IPS-NIHi11 (cell line): ENCODE results near the gene SLC6A9.

Experiments used
- DNase-seq: peaks from one replicate; pipeline ENCODE4 v3.0.0; 2012; ENCODE audit warnings: mixed read lengths, low spot score

SLC6A9 gene

DNA sequence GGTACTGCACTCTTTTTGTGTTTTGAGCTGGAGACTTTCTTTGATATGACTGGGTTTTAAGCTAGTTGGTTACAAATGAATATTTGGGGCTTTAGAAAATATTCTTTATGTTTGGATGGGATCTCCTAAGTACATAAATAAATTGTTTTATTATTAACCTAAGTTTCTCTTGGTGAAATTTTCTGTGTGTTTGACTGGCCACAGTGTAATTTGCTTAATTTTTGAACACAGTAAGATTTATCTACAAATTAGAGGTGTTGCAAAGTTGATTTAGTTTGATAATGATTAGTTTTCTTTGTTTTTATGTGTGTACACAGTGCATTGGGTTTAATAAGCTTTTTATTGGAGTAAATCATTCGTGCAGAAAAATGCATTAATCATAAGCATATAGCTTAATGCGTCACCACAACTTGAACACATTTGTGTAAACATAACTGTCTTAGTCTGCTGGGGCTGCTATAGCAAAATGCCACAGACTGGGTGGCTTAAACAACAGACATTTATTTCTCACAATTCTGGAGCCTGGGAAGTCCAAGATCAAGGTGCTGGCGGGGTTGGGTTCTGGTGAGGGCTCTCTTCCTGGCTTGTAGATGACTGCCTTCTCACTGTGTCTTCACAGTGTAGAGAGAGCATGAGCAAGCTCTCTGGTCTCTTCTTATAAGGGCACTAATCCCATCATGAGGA lies 17.4 kb upstream of the SLC6A9 start:
- no peak for DNase-seq

DNA sequence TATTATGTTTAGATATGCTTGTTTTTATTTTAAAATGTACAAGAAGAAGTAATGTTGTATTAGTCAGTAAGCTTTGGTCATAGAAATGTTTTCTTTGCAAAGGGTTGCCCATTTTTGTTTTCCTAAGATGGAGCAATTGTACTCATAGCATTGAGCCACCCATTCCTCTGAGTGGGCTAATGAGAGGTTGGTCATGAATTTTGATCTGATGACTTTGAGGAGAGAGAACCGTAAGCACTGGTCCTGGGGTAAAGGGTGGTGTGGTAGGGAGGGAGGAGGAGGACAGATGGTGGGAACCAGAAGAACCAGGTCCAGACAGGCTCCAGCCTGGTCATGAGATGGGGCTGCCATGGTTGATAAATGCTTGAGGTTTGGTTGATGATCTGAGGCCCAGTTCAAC lies 15.9 kb upstream of the SLC6A9 start:
- no peak for DNase-seq

DNA sequence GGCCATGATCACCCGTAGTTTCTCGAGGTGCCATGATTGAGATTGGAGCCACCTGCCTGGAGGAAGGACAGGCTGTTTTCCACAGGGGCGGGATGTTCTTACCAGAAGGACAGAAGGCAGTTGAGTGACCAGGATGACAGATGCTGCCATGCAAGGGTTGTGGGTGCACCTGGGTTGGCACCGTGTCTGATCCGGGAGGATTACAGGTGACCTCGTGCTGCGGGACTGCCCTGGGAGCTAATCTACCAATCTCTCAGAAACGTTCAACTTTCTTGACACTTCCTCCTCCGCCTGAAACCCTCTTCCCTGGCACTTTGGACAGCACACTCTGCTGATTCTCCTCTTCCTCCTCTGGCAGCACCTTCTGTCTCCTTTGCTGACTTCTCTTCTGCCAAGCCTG lies 13.8 kb upstream of the SLC6A9 start:
- DNase-seq, result no peak

DNA sequence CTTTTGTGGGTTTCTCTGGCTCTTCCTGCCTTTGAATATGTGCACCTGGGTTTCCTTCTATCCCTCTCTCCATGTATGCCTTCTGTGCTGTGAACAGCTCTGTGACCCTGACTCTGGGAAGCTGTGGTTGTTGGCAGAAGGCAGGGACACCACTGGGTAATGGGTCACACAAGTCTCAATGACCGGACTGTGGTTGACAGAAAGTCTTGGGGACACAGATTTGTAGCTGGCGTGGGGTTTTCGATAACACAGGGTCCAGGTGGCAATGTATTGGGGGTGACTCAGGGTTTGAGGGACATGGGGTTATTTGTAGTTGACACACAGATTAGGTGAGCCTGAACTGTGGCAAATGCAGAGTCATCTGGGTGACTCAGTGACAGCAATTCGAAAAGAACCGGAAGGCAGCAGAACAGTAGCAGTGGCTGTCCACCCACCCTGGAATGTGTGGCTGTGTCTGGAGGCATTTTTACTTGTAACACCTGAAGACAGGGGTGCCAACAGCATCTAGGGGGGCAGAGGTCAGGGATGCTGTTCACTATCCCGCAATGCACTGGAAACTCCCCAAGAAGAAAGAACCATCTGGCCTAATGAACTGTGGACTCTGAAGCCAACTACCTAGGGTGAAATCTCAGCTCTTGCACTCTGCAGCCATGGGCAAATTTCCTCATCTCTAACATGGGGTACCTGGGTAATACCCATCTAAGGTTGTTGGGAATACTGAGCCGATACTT lies 13.0 kb upstream of the SLC6A9 start:
- no peak for DNase-seq

DNA sequence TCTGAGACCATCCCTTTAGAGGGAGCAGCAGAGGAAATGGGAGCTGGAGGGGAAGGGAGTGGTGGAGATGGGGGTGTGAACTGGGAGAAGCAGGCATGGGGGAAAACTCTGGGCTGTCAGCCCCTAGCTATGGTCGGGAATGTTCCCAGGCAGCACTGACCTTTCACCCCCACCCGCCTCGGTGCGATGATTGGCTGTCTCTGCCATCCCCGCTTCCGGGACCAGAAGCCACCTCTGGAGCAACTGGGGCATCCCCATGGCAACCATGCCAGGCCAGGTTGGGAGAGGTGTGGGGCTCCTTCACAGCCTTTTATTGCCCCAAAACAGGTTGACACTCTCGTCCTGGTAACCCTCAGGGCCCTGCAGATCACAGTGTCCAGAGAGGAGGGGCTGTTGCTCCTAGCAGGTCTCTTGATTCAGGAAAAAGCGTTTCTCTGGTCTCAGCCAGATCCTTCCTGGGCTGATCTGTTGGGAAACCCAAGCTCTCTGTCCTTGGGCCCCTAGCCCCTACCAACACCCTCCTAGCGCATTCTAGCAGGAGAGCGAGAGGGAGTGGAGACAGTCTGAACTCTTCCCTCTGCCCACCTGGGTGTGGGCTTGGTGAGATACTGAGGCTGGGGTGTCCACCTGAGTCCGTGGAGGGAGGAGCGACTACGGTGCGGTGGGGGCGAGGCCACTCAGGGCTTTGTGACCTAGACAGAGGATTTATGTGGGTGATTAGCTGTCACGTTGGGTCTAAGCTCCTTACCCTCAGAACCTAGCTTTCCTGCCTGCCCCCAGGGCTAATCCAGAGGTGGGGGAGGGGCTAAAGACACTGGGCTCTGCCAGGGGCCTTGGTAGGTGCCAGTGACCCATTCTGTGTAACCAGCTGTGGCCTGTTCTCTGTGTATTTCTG lies 12.2 kb upstream of the SLC6A9 start:
- DNase-seq, result no peak

DNA sequence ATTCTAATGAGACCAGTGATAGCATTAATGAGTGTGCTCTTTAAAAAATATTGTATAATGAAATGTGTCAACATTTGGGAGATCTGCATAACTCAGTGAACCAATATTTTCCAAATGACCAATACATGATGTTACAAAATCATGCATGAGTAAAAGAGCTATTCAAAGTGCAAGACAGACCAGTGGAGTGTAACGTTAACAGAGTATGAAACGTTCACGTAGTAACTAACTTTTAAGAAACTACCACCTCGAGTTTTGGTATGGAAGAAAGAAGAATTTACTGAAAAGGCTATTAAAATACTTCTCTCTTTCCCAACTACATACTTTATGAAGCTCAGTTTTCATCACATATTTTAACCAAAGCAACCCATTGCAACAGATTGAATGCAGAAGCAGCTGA lies 9.6 kb upstream of the SLC6A9 start:
- no peak for DNase-seq

DNA sequence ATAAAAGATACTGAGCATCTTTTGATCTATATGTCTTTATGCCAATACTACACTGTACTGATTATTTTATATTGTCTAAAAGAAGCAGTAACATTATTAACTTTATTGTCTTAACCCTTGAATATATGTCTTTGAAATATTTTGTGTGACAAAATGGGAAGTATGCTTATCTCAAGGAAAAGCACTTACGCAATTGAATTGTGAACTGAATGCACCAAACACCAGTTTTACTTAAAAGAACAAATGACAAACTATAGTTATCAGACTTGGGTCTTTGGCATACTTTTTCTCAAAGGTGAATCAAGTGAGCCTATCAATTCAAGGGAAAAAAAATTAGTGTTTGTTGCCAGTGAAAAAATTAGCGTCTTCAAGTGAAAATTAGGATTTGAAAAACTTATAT lies 9.2 kb upstream of the SLC6A9 start:
- DNase-seq, result no peak

DNA sequence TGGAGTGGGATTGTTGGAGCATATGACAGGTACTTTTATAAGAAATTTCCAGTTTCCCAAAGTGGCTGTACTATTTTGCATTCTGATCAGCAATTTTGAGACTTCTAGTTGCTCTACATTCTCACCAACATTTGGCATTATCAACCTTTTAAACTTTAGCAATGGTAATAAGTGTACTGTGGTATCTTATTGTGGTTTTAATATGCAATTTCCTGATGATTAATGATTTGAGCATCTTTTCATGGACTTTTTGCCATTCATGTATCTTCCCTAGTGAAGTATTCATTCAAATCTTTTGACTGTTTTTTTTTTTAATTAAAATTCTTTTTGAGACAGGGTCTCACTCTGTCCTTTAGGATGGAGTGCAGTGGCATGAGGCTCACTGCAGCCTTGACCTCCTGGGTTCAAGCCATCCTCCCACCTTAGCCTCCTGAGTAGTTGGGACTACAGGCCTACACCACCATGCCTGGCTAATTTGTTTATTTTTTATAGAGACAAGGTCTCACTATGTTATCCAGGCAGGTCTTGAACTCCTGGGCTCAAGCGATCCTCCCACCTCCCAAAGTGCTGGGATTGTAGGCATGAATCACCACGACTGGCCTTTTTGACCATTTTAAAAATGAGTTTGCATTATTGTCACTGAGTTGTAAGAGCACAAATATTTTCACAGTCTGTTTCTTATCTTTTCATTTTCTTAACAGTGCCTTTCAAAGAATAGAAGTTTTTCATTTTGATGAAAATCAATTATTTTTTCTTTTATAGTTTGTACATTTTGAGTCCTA lies 7.8 kb upstream of the SLC6A9 start:
- DNase-seq, result no peak

DNA sequence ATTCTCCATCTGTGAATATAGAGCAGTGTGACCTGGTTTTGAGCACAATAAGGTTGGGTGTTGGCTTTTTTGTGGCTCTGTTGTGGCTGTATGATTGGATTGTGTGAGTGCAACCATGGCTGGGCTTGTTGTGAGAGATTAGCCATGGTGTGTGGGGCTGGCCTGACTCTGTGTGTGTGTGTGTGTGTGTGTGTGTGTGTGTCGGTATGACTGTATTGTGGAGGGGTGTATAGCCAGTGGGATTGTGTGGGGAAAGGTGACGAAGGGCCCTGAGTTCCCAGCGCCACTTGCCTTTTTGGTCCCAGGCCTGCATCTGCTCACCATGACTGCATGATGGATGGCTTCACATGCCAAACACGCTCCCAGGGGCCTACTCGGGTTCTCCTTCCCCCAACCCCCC lies 5.9 kb upstream of the SLC6A9 start:
- DNase-seq, result no peak

DNA sequence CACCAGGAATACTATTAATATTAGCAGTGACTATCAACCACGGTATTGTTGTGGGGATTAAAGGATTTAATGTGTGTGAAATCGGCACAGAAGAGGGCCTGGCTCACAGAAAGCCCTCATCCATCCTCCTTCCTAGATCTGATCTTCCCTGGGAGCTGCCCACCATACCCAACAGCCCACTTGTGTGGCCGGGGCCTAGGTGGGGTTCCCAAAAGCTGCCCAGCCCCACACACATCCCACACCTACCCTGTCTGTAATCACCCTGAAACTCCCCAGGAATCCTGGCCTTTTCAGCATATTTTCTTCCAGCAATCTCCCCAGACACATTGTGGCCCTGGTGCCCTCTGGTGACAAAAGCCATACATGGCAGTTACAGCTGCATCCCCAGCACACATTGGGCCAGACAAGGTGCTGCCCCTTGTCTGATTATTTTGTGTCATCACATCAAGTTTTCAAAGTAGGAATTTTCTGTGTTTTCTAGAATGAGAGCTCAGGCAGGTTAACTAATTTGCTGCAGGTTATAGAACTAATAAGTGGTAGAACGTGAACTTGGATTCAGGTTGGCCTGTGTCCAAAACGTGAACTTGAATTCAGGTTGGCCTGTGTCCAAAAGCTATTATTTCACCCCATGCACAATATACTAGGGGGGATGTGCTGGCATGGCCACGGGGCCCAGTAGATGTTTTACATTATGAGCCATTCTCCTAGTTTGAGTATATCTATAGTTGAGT lies 5.3 kb upstream of the SLC6A9 start:
- DNase-seq, result peak; percentile 69

DNA sequence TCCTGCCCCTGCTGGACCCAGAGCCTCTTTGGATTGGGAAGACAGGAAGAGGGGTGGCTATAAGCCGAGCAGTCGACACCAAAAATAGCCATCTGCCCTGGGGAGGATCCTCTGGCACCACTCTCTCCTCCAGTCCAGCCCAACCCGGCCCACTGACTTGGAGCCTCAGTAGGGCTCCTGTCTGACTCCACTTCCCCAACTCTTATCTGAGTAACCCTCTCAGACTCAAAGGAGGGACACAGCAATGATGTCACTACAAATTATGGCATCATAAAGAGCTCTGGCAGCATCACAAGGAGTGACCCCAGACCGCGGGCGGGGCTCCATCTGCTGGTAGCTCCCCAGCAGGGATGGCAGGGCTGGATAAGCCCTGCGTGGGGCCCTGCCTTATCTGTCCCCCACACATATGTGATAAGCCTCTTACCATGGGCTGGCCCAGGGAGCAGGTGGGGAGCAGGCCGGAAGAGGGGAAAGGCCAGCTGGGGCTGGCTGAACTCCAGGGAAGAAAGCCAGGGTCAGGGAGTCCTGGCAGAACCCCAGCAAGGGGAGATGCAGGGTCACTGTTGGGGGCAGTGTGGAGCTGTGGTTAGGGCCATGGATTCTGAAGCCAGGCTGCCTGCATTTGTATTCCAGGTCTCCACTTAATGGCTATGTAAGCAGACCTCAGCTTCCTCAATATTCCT lies 4.6 kb upstream of the SLC6A9 start:
- DNase-seq, result no peak

DNA sequence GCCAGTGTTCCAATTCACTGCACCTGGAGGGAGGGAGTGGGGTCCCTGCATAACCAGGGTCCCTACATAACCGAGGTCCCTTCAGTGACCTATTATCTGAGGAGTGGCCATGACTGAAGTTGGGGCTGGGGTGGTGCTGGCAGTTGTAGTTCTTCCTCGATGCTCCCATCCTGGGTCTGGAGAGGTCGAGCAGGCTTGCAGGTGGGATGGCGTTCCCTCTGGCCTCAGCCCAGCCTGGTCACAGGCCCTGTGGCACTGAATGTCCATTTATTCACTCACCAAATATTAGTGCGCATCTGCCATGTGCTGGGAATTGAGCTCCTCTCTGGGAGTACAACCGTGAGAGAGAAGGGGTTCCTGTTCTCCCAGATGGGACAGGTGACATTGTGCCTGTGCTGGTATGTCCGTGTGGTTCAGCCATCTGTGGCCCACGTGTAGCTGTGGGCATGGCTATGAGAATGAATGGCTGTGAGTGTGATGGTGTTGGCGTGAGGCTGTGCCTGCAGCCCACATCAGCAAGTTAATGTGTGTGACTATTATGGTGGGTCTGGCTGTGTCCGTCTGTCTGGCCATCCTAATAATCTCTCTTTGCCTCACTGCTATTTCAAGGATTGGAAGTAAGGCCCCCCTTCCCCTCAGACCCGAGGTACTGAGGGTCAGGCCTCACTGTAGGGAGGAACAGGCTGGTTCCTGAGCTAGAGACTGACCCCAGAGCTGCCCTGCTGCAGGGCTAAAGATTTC lies 3.9 kb upstream of the SLC6A9 start:
- DNase-seq, result no peak

DNA sequence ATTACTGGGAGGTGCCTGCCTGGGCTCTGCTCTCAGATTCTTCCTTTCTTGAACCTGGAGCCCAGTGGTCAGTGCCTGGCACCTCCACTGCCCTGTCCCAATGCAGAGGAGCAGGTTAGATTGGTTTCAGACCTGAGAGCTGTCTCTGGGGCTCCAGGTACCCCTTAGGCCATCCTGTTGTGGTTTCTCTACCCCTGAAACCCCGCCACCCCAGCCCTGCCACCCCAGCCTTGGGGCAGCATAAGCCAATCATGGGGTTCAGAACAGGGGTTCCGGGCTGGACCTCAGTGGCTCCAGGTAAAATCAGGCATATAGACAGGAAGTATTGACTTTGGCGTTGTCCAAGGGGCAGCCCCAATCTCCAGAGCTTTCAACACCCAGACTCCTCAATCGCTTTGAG lies 3.2 kb upstream of the SLC6A9 start:
- DNase-seq, result no peak

DNA sequence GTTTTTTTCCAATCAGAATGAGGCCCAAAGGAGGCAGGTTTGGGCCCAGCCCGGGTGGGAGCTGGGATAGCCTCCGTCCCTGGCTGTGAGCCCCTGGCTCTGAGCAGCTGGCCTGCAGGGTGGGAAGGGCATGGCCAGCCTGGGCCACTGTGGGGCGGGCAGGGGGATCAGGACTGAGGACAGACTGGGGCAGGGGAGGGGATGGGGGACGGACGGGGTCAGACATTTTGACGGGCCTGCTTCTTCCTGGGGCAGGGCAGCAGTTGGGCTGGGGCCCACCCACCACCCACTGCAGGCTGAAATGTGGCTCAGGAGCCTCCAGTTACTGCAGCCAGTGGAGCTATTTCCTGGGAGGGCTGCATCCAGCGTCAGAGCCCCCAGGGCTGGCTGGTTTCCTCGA lies 2.5 kb upstream of the SLC6A9 start:
- DNase-seq, result no peak

DNA sequence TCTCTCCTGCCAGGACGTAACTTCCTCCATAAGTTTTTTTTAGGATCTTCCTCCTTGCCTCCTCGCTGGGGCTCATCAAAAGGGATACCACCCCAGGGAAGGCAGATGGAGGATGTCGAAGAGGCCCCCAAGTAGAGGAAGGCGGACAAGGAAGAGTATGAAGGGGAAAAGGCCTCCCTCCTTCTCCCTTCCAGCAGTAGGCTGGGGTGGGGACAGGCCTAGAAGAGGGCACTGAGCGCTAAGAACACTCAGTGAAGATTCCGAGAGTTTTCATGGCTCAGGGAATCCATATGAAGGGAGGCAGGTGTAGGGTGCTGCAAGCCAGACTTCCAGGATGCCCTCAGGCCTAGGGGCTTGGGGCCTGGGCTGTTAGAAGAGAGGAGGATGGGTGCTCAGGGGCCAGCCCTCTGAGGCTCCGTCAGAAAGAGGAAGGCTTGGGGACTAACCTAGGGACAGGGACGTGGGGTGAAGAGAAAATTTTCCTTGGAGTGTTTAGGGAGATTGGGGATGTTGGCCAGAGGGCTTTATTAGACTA lies 1.8 kb upstream of the SLC6A9 start:
- no peak for DNase-seq

DNA sequence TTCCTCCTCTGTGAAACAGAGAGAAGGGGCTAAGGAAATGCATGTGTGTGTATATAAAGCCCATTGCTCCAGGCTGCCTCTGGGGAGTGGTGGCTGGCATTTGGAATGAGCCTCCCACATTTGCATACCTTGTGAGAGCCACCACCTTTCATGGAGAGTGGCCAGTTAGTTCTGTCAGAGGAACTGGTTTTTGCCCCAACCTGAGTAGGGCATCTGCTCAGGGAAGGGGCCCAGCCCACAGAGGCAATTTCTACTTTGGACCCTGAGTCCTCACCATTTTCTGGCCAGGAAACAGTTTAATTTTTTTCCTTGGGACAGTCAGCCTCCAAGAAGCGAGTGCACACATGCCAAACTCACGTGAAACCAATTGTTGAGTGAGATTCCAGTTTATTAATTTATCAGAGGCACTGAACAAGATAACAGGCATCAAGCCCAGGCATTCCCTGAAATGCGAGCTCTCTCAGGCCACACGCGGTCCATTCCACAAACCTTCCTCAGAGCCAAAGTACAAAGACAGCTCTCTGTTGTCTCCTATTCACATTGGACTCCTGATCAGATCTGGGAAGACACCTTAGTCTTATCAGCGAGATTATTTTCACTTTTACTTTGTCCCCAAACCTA lies 1.0 kb upstream of the SLC6A9 start:
- no peak for DNase-seq

DNA sequence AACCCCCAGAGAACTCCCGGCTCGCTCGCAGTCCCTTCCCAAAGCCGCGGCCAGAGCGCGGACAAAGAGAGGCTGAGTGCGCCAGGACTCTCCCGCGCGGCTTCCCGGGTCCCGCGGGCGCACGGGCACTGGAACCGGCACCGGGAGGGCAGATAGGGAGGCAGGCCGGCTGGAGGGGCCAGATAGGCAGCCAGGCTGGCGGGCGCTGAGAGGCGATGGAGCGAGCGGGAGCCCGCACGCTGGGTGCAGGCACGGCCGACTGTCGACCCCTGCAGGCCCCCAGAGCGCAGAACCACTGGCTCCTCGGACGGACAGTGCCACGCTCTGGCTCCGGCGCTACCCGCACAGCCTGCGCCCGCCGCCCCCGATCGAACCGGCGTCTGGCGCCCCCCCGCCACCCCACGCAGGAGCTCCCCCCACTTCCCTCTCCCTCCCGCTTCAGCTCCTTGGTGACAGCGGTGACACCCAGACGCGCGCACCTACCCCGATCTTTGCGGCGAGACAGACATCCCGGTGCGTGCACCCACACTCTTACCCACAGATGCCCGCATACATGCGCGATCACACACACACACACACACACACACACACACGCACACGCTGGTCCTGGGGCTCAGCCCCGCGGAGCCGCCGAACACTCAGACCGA lies 534 bp downstream of the SLC6A9 start:
- DNase-seq, result peak; percentile 64

DNA sequence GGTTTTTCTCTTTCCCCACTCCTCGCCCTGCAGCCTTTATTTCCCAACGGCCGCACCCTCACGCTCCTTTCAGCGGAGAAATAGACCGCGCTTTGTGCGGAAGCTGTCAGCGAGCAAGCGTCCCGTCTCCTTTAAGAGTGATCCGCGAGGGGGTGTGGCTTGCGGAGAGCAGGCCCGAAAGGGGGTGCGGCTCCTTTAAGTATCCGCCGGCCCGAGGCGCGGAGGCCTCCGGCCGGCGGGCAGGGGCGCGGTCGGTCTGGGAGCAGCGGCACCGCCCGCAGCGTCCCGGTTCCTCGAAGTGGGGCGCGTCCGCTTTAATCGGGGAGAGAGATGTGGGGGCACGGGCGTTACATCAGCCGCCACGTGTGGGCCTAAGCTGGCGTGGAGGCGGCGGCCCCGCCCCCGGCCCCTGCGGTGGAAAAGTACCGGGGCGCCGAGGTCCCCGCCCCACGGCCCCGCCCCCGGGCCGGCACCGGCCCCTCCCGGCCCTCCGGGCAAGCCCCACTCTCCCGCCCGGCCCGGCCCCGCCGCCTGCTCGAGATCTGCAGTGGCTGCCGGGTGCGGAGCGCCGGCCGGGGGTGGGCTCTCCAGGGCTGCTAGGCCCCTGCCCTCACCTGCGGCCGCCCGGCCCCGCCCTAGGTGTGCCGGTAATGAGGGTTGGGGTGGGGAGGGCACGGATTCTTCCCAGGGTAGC lies 1.2 kb downstream of the SLC6A9 start:
- DNase-seq, result peak; percentile 97
